Lower leg skin (tissue), 4 donors: ENCODE data around the gene HDAC9. TPM values are rescaled to one million over a fixed set of nuclear protein-coding genes. Genes with fewer than 3 reads are reported as not detected.

Source experiments
- DNase-seq, 2 donors: peaks; one replicate each; pipeline ENCODE4 v3.0.0-alpha.2; 2019; ENCODE audit warnings: low spot score in 2 of 2
- H3K4me3 ChIP-seq: fragments of 200-600 bp; sonication (generic); 2 replicates; pipeline ENCODE4 v1.5.1; 2017; ENCODE audit warnings: mild to moderate bottlenecking, low read depth; ENCODE audit not compliant: poor library complexity, severe bottlenecking
- POLR2A ChIP-seq, 2 donors: fragments of 450-650 bp; IDR thresholded peaks; one replicate each; pipeline ENCODE4 v1.6.1; 2016 to 2017; ENCODE audit warnings: antibody characterized with exemption in 2 of 2, mild to moderate bottlenecking in 1 of 2, moderate library complexity in 1 of 2
- WGBS, 2 donors: methylation state at CpG; one replicate each; pipeline ENCODE4 v1.1.5; 2018; 5-methylcytosine and 5-hydroxymethylcytosine counted together
- intact Hi-C: fragments of 100-400 bp; cut with DNase I; formaldehyde crosslinking; loops from one replicate; pipeline ENCODE4 v1.15.0; 2023; ENCODE audit warnings: low total_unique reads
- total RNA-seq, 4 donors: library from RNA; depleted of rRNA; stranded (reverse); fragments of >200 nt; gene quantifications; one replicate each; pipeline ENCODE4 v1.1.0, GENCODE V29; 2016
- TF ChIP-seq, protein P1 (sequence below), 3 donors: fragments of 450-650 bp; IDR thresholded peaks; one replicate each; pipeline ENCODE4 v1.5.1; 2016; ENCODE audit warnings: antibody characterized with exemption in 3 of 3, mild to moderate bottlenecking in 3 of 3, moderate library complexity in 2 of 3

HDAC9 gene
- total RNA-seq, 4 donors from 2014 or later = 3.1 to 5.5 (median 4.7) TPM

DNA sequence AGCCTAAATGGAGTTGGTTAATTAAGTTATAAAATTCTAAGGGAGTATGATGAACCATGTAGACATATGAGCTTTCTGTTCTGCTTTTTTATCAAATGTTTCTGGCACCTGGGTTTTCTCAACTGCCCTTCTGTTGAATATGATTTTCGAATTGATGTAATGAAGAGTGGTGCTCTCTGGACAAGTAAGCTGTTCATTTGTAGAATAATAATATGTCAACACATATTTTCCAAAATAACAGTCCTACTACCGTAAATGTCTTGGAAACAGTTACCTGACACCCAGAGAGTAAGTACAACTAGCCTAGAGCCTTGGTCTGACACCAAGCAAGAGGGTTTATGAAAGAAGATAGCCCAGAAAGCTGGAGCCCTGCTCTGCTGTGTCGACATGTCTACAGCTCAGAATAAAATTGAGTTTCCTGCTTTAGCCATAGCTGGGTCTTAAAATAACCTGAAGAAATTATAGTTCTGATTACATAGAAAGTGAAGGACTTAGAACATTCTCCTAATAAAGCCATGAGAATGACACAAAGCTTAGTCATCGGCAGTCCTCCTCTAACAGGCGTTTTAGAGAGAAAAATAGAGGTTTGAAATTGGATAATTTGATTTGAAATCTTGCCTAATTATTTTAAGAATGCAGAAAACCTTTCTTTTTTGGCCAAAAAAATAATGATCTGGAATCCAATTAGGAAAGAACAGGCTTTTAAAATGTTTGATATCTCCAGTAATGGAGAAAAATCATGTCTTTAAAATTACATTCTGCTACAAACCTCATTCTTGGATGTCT is 25.1 kb downstream of the HDAC9 start:
- TF ChIP-seq POLR2A (IDR thresholded peaks at IDR 0.05) = no peak
- TF ChIP-seq, protein P1, sequence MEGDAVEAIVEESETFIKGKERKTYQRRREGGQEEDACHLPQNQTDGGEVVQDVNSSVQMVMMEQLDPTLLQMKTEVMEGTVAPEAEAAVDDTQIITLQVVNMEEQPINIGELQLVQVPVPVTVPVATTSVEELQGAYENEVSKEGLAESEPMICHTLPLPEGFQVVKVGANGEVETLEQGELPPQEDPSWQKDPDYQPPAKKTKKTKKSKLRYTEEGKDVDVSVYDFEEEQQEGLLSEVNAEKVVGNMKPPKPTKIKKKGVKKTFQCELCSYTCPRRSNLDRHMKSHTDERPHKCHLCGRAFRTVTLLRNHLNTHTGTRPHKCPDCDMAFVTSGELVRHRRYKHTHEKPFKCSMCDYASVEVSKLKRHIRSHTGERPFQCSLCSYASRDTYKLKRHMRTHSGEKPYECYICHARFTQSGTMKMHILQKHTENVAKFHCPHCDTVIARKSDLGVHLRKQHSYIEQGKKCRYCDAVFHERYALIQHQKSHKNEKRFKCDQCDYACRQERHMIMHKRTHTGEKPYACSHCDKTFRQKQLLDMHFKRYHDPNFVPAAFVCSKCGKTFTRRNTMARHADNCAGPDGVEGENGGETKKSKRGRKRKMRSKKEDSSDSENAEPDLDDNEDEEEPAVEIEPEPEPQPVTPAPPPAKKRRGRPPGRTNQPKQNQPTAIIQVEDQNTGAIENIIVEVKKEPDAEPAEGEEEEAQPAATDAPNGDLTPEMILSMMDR (IDR thresholded peaks at IDR 0.05) = no peak
- intact Hi-C loops = no loop called here
- no peak for DNase-seq
- WGBS, 2 donors = 62 to 71% methylated on average over 5 of the region's 5 CpGs
- H3K4me3 ChIP-seq = no peak overlapping the region

DNA sequence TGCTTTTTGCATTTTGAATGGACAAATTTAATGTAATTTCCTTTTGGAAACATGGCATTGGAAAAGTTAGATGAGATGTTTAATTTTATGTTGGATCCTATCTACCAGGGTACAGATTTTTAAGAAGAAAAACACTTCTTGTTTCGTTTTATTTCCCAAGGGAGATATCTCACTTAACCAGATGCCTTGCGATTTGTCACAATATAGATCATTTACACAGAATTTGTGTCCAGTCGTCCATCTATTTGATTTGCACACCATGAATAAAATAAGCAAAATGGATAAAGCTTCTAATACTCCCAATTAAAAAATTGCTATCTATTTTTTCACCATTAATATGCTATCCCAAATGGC is 25.7 kb downstream of the HDAC9 start:
- intact Hi-C loops = no loop called here
- TF ChIP-seq, protein P1 (IDR thresholded peaks at IDR 0.05) = no peak
- no peak for TF ChIP-seq POLR2A (IDR thresholded peaks at IDR 0.05)
- WGBS, 2 donors = 82 to 86% methylated on average over 3 of the region's 3 CpGs
- DNase-seq = no peak
- H3K4me3 ChIP-seq = no peak overlapping the region

DNA sequence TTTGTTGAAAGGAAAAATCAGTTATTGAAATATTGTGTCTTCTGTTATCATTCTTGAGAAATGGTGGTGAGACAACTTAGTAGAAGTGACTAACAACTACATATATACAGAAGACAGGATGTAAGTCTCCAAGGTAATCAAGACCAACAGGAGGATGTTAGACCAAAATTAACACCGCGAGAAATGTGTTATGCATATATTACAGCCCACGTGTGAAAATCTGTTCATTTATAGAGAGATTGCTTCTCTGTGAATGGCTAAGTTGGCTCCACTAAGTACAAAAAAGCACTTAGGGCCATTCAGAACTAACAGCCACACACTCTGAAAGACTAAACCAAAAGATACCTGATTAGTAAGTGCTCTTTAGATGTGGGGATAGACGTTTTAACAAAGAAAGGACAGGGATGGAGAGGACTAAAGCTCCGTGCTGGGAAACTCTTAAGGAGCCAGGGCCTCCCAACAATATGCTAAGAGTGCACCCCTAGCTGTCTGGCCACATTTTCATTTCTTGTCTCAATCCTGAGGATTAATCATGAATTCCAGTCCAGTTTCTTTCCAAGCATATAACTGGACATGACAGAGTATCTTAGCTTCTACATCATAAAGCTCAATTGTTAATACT is 26.5 kb downstream of the HDAC9 start:
- no peak overlapping the region for H3K4me3 ChIP-seq
- intact Hi-C loops = no loop called here
- WGBS, 2 donors = 76 to 81% methylated on average over 5 of the region's 5 CpGs
- TF ChIP-seq POLR2A (IDR thresholded peaks at IDR 0.05) = no peak
- TF ChIP-seq, protein P1 (IDR thresholded peaks at IDR 0.05) = no peak
- DNase-seq = no peak

DNA sequence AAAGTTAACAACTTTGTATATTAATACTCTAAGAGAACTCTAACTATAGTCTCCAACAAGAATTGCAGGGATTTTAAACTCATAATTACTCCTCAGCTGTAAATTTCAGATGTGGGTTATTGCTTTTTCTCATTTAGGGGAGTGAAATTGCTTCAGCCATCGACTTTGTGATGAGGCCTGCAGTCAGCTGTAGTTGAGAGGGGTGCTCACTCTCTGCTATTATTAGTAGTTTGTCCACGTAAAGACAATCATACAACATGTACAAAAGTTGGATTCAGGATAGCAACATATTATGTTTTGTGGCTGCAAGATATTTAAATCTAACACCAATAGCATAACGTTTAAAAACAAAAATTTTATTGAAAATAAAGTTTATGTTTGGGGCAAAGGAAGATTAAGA is 28.7 kb downstream of the HDAC9 start:
- intact Hi-C loops = no loop called here
- H3K4me3 ChIP-seq = no peak overlapping the region
- TF ChIP-seq, protein P1 (IDR thresholded peaks at IDR 0.05) = no peak
- TF ChIP-seq POLR2A (IDR thresholded peaks at IDR 0.05) = no peak
- no peak for DNase-seq
- WGBS, 2 donors = 87 to 88% methylated on average over 3 of the region's 3 CpGs

DNA sequence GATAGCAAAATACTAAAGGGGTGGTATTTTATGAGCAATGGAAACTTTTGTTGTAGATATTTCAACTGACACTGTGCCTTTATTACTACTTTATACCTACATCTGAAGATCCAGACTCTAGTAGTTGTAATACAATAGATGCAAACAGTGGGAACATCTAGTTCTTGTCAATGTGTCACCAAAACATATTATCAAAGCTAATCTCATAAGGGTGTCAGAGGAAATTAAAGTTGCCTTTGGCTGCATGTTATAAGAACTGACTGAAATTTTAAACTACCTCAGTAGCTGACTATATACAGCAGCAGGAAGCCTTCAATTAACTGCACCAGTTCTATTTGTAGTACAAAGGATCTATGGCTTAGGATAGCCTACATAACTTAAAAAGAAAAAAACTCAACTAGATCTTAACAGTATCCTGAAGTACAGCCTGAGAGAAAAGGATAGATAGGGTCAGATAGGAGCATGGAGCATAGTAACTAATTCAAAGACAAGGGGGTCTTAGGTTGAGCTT is 30.9 kb downstream of the HDAC9 start:
- intact Hi-C loops = no loop called here
- no peak for TF ChIP-seq POLR2A (IDR thresholded peaks at IDR 0.05)
- TF ChIP-seq, protein P1 (IDR thresholded peaks at IDR 0.05) = no peak
- H3K4me3 ChIP-seq = no peak overlapping the region
- DNase-seq = no peak
